Measurements from ENCODE around the gene FILIP1L.

DNA sequence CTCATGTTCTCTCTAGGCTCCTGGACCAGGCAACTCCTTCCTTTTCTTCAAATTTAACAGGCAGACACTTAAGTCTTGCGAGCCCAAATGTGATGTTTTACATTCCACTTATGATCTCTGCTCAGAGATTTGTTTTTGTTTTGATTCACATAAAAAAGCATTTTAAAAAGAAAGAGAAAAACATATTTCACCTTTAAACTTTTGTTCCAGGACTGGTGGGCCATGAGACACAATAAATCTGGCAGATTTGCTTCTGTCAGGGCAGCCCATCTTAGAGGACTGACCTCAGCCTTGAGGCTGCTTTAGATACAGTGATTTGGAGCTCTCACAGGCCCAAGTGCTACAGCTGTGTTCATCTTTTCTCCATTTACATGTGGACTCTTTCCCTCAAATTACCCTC, 244.7 kb downstream of the FILIP1L start:
- TF ChIP-seq, protein P1, sequence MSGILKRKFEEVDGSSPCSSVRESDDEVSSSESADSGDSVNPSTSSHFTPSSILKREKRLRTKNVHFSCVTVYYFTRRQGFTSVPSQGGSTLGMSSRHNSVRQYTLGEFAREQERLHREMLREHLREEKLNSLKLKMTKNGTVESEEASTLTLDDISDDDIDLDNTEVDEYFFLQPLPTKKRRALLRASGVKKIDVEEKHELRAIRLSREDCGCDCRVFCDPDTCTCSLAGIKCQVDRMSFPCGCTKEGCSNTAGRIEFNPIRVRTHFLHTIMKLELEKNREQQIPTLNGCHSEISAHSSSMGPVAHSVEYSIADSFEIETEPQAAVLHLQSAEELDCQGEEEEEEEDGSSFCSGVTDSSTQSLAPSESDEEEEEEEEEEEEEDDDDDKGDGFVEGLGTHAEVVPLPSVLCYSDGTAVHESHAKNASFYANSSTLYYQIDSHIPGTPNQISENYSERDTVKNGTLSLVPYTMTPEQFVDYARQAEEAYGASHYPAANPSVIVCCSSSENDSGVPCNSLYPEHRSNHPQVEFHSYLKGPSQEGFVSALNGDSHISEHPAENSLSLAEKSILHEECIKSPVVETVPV (CRISPR knock-in tag; IDR thresholded peaks at IDR 0.05): no peak
- TF ChIP-seq, protein P2, sequence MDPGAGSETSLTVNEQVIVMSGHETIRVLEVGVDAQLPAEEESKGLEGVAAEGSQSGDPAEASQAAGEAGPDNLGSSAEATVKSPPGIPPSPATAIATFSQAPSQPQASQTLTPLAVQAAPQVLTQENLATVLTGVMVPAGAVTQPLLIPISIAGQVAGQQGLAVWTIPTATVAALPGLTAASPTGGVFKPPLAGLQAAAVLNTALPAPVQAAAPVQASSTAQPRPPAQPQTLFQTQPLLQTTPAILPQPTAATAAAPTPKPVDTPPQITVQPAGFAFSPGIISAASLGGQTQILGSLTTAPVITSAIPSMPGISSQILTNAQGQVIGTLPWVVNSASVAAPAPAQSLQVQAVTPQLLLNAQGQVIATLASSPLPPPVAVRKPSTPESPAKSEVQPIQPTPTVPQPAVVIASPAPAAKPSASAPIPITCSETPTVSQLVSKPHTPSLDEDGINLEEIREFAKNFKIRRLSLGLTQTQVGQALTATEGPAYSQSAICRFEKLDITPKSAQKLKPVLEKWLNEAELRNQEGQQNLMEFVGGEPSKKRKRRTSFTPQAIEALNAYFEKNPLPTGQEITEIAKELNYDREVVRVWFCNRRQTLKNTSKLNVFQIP (CRISPR knock-in tag; IDR thresholded peaks at IDR 0.05; ENCODE audit: borderline replicate concordance, low read depth): no peak
- no peak for TF ChIP-seq ARNTL (CRISPR knock-in tag; IDR thresholded peaks at IDR 0.05; ENCODE audit: borderline replicate concordance, low read depth)
- TF ChIP-seq TCF4 (CRISPR knock-in tag; IDR thresholded peaks at IDR 0.05; ENCODE audit: borderline replicate concordance): no peak
- TF ChIP-seq ZNF8 (CRISPR knock-in tag; IDR thresholded peaks at IDR 0.05): no peak
- TF ChIP-seq ZFP3 (CRISPR knock-in tag; IDR thresholded peaks at IDR 0.05): no peak
- TF ChIP-seq, protein P3, sequence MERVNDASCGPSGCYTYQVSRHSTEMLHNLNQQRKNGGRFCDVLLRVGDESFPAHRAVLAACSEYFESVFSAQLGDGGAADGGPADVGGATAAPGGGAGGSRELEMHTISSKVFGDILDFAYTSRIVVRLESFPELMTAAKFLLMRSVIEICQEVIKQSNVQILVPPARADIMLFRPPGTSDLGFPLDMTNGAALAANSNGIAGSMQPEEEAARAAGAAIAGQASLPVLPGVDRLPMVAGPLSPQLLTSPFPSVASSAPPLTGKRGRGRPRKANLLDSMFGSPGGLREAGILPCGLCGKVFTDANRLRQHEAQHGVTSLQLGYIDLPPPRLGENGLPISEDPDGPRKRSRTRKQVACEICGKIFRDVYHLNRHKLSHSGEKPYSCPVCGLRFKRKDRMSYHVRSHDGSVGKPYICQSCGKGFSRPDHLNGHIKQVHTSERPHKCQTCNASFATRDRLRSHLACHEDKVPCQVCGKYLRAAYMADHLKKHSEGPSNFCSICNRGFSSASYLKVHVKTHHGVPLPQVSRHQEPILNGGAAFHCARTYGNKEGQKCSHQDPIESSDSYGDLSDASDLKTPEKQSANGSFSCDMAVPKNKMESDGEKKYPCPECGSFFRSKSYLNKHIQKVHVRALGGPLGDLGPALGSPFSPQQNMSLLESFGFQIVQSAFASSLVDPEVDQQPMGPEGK (CRISPR knock-in tag; IDR thresholded peaks at IDR 0.05; ENCODE audit: borderline replicate concordance): no peak
- TF ChIP-seq, protein P4, sequence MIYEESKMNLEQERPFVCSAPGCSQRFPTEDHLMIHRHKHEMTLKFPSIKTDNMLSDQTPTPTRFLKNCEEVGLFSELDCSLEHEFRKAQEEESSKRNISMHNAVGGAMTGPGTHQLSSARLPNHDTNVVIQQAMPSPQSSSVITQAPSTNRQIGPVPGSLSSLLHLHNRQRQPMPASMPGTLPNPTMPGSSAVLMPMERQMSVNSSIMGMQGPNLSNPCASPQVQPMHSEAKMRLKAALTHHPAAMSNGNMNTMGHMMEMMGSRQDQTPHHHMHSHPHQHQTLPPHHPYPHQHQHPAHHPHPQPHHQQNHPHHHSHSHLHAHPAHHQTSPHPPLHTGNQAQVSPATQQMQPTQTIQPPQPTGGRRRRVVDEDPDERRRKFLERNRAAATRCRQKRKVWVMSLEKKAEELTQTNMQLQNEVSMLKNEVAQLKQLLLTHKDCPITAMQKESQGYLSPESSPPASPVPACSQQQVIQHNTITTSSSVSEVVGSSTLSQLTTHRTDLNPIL (CRISPR knock-in tag; IDR thresholded peaks at IDR 0.05; ENCODE audit: low read depth): no peak
- TF ChIP-seq OSR1 (CRISPR knock-in tag; IDR thresholded peaks at IDR 0.05): no peak
- no peak for TF ChIP-seq ZNF565 (CRISPR knock-in tag; conservative IDR thresholded peaks at IDR 0.05; ENCODE audit: low read depth)
- no peak for TF ChIP-seq ZC3H10 (CRISPR knock-in tag; IDR thresholded peaks at IDR 0.05)
- TF ChIP-seq ZFP30 (CRISPR knock-in tag; IDR thresholded peaks at IDR 0.05): no peak
